Activated CD8-positive, alpha-beta memory T cell treated with anti-CD3 and anti-CD28 coated beads, Interleukin-2, amount 50 U/mL, for 1 hour (primary cell): ENCODE data around the gene CLDN22.

Source experiments
- DNase-seq: peaks from one replicate; pipeline ENCODE4 v3.0.0-alpha.2; 2020; ENCODE audit errors: extremely low read depth

CLDN22 gene

DNA sequence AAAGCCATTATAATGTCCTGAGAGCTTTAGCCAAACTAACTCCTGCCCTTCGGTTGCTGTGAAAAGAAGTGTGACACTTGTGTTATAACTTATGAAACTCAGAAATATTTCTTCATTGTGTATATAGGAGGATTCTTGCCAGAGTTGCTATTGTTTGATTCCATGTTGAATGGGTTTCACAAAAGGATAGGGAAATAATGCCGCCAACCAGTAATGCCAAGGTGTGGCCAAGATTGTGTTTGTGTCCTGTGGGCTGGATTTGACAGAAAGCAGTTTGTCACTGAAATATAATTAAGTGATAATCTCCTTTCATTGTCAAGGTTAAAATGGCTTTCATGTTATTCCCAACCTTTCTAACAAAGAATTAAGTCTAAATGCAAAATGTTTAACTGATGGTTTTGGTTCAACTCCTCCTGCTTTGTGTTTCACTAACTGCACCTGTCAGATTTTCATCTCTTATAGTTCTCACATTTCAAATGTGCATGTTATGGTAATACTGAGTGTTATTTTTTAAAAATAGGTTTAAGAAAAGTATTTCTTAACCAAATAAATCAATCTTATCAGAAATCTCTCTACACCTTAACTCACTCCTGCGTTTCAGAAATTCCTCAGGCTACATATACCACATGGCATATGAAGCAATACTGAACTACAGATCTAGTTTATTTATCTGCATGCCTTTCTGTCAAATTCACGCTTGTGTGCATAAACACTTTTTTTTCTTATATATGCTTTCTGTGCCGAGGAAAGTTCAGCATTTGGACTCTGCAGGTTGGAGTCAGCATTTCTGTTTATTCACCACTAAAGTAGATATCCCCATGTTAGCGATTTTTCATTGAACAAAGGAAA lies at the start of gene CLDN22:
TSS of gene CLDN22 (minus strand) at position 66 of the 849 bp plus-strand sequence. CDS start at position 8, 58 bp downstream.
- DNase-seq = no peak

DNA sequence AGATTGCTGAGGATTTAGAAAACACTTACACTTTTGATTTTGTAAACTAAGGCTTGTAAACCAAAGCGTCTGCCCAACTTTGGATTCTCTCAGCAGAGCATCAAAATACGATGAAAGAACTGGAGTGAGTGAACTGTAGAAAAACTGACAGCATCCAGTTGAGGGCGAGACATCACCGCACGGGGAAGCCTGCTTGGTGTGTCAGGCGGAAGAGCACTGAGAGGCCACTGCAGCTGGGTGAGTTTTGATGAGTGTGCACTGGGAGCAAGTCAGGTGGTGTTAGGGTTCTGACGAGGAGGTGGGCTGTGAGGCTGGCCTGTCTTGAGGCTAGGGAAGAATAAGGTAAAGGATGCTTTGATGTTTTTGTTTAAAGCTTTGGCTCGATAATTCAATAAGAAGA lies 49.0 kb upstream of the CLDN22 start:
- DNase-seq = no peak

GRCh38 chr4:183366206-183366835 lies 46.2 kb upstream of the CLDN22 start:
- DNase-seq = no peak

DNA sequence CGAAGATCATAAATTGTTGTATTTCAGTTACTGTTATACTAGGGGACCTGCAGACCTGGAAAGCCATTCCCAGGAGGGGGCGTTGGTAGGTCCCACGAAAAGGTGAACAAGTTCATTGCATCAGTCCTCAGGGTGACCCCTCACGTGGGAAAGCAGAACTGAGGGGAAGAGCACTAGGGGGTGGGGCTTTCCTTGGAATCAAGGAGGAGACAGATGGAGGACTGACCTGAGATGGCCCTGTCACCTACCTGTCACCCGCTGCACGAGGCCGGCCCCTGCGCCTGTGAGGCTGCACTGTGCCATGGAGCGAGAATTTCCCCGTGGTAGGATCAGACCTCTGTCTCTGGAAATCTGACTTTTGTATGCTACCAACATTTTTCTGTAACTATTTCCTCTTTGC lies 43.9 kb upstream of the CLDN22 start:
- no peak for DNase-seq

- no peak for DNase-seq
Measured at GRCh38 chr4:183362916-183363542, 43.0 kb upstream of the CLDN22 start.

GRCh38 chr4:183362036-183362435 lies 42.0 kb upstream of the CLDN22 start:
- DNase-seq = no peak

DNA sequence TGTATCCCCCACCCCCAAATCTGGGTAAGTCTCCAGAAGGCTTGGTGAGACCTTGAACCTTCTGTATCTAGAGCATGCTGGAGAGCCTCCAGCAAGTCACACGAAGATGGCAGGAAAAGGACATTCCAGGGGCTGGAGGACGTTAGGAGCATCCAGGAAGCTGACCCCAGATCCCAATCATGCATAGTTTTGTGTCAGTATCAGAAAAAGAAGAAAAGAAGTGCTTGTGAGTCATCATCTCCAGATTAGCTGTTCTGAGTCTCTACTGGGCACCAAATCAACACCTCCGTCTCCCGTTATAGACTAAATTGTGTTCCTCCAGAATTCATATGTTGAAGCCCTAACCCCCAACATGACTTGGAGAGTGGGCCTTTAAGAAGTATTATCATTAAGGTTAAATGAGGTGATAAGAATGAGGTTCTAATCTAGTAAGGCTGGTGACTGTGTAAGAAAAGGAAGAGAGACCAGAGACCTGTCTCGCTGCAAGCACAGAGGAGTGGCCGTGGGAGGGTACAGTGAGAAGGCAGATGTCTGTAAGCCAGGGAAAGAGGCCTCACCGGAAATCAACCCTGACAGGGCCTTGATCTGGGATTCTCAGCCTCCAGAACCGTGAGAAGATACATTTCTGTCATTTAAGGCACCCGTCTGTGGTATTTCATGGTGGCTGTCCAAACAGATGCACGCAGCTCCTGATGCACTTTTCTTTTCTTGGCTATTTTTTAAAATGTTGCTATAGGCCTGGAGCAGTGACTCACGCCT lies 40.3 kb upstream of the CLDN22 start:
- DNase-seq = no peak

DNA sequence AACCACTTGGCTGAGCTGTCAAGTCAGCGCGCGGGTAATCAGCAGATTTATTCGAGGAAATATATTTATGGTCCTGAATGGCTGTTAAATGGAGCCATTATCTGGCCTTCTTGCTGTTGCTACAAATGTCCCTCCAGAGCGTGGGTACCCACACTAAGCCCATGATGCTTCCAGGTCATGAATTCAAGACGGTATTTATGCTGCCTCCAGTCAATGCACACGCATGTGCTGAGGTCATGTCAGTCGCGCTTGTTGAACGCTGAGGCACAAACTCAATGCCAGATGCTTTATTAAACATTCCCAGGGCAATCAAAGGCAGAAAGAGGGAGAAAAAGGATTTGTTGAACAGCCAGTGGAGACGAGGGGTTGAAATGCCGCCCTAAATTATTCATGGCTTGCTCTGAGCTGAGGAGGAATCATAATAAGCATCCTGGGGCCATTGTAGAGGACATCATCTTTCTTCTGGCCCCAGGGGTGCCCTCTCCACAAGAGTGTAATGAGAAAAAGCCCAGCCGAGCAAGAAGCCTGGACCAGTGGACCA lies 38.2 kb upstream of the CLDN22 start:
- DNase-seq = no peak

GRCh38 chr4:183356931-183357675 lies 37.0 kb upstream of the CLDN22 start:
- no peak for DNase-seq

- no peak for DNase-seq
Measured at GRCh38 chr4:183356173-183356830, 36.2 kb upstream of the CLDN22 start.

DNA sequence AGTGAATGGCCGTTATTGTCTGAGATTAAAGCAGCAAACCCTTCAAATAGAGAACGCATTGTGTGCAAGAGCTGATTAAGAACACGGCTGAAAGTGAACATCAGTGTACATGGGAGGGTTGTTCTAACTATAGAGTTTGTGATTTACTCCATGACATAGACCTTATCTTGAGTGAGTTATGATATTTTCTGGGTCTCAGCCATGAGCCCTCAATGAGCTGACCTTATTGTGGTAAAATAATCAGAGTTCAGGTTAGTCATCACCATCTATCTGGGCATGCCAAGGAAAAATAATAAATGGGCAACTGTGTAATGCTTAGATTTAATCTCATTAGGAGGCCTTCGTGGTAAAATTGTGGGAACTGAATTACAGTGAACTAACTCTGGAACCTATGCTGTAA lies 35.3 kb upstream of the CLDN22 start:
- DNase-seq = no peak

- no peak for DNase-seq
Measured at GRCh38 chr4:183354219-183354618, 34.1 kb upstream of the CLDN22 start.

GRCh38 chr4:183353557-183353956 lies 33.5 kb upstream of the CLDN22 start:
- no peak for DNase-seq

DNA sequence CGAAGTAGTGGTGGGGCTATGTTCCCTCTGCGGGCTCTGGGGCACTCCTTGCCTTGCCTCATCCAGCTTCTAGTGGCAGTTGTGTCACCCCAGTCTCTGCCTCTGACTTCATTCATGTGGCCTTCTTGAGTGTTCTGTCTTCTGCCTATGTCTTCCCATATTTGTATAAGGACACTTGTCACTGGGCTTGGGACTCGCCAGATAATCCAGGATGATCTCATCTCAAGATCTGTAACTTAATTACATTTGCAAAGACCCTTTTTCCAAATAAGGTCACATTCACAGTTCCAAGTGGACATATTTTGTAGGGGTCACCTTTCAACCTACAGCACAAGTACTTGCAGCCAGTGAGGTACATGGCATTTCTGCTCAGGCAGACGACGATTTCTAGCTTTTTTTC lies 32.5 kb upstream of the CLDN22 start:
- DNase-seq = no peak

- no peak for DNase-seq
Measured at GRCh38 chr4:183350317-183351071, 30.4 kb upstream of the CLDN22 start.

GRCh38 chr4:183349673-183350072 lies 29.6 kb upstream of the CLDN22 start:
- no peak for DNase-seq

GRCh38 chr4:183348706-183349659 lies 28.9 kb upstream of the CLDN22 start:
- no peak for DNase-seq

DNA sequence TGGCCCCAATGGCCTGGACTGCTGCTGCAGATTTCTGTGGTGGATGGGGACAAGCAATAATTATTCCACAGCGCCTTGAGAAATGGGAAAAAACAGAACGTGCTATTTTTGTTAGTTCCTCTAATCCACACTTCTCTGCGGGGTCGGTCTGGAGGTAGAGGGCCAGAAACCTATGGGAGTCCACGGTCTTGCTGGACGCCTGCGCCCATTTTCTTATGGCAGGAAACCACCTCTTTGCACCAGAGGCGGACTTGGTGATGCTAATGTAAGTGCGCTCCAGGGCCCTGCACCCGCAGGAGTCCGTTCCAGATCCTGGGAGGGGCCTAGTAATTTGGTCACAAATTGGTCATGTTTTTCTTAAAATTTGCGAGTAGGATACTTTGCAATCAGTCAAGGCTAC lies 28.1 kb upstream of the CLDN22 start:
- no peak for DNase-seq

GRCh38 chr4:183347566-183347965 lies 27.5 kb upstream of the CLDN22 start:
- no peak for DNase-seq
